Adrenal gland (tissue), 12 donors: Measurements from ENCODE around the gene SYNGR1. TPM values are rescaled to one million over a fixed set of nuclear protein-coding genes. Genes with fewer than 3 reads are reported as not detected.
"Not testable (repeated sequence)": the region's sequence is repeated elsewhere in the genome, so short reads cannot be mapped to it uniquely, and the experiment has no call there.

ENCODE experiments used
- DNase-seq, 7 donors: peaks; one replicate each; pipeline ENCODE4 v3.0.0-alpha.2; 2019 to 2020
- H3K27ac ChIP-seq, 5 donors: fragments of 200-600 bp; sonication (generic) in 4 of 5; 1 replicate in 3 of 5; 2 replicates in 2 of 5; pipeline versions ENCODE4 v1.5.1 to v1.8.0; 2016 to 2020; ENCODE audit warnings: mild to moderate bottlenecking in 1 of 5
- H3K27me3 ChIP-seq: fragments of 200-600 bp; 2 replicates; pipeline ENCODE4 v1.8.0; 2021
- H3K36me3 ChIP-seq, 2 donors: fragments of 200-600 bp; replicated peaks in 1 of 2; 1 replicate in 1 of 2; 2 replicates in 1 of 2; pipeline versions ENCODE4 v1.5.1 to v1.8.0; 2018 to 2022
- H3K4me1 ChIP-seq, 2 donors: fragments of 200-600 bp; replicated peaks in 1 of 2; 1 replicate in 1 of 2; 2 replicates in 1 of 2; pipeline versions ENCODE4 v1.5.1 to v1.8.0; 2018 to 2021
- H3K4me3 ChIP-seq, 4 donors: fragments of 200-600 bp; sonication (generic) in 3 of 4; one replicate each; pipeline ENCODE4 v1.5.1; 2016 to 2018
- H3K9me3 ChIP-seq, 3 donors: fragments of 200-600 bp; sonication (generic) in 1 of 3; replicated peaks in 1 of 3; 1 replicate in 2 of 3; 2 replicates in 1 of 3; pipeline versions ENCODE4 v1.5.1 to v1.8.0; 2016 to 2021
- CTCF ChIP-seq, 6 experiments: fragments of 450-650 bp in 4 of 6; fragments of 200-600 bp in 2 of 6; sonication (generic) in 1 of 6; IDR thresholded peaks; 1 replicate in 5 of 6; 2 replicates in 1 of 6; pipeline versions ENCODE4 v1.5.1 to v1.8.0; 2016 to 2021; ENCODE audit warnings: antibody characterized with exemption in 6 of 6, mild to moderate bottlenecking in 2 of 6, moderate library complexity in 1 of 6
- POLR2A ChIP-seq, 2 donors: fragments of 450-650 bp; IDR thresholded peaks; one replicate each; pipeline ENCODE4 v1.6.1; 2017; ENCODE audit warnings: antibody characterized with exemption in 2 of 2, mild to moderate bottlenecking in 2 of 2, moderate library complexity in 1 of 2
- WGBS, 4 donors: extraction: QIAGEN DNeasy Blood & Tissue Kit in 2 of 4; methylation state at CpG; one replicate each; pipeline versions ENCODE4 v1.1.5 to v1.1.7; 2013 to 2017; 5-methylcytosine and 5-hydroxymethylcytosine counted together
- intact Hi-C, 2 donors: fragments of 100-400 bp; cut with DNase I; formaldehyde crosslinking; loops; one replicate each; pipeline versions ENCODE4 v1.14.1 to v1.15.0; 2022 to 2023
- polyA plus RNA-seq, 3 donors: library from polyadenylated mRNA; stranded (reverse); fragments of 200-250 nt in 2 of 3; fragments of 350-450 nt in 1 of 3; fragmentation: Illumina TruSeq in 1 of 3; extraction: RNeasy Lipid Tissue Mini Kit (QIAGEN cat#74804) in 1 of 3; gene quantifications; one replicate each; pipeline ENCODE4 v1.2.3, GENCODE V29; 2013 to 2014
- total RNA-seq, 9 donors: library from RNA; depleted of rRNA in 4 of 9; stranded (reverse); fragments of >200 nt in 4 of 9; fragments of 120-200 nt in 1 of 9; fragmentation: NEBNext Ultra II Directional in 1 of 9; extraction: Animal tissue kit (Norgen Biotek cat#: 25700) in 1 of 9; gene quantifications; one replicate each; pipeline versions ENCODE4 v1.1.0 to v1.2.4, GENCODE V29; 2013 to 2023
- donor health status: healthy with polysubstance abuse.
- donor health status: Bipolar disorder and iron deficiency.
- donor health status: DM: yes; HTN: yes; CAD: no.
- donor health status: DM: no; HTN: no; CAD: no.
- donor health status: DM: no; HTN: no; CAD: no.
- donor health status: DM: yes; HTN: yes; CAD: no.

SYNGR1 gene
- total and polyA plus RNA-seq, 12 donors = 8.5 to 80.0 (median 28.2) TPM

DNA sequence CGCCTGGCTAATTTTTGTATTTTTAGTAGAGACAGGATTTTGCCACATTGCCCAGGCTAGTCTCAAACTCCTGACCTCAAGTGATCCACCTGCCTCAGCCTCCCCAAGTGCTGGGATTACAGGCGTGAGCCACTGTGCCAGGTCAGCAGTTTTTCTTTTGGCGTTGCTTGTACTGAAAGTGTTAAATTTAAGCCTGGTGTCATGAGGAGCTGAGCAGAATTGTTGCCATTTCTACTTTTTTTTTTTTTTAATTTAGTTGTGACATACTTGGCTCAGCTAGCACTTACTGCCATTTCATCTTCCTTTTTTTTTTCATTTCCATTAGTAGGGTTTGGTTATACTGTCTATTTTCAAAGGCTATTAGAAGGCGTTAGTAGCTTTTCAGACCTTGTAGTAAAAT, 60.5 kb downstream of the SYNGR1 start:
- intact Hi-C loops = no loop called here
- peaks cover 0 to 20% of the 10 kb centered on the region in 2 donors for H3K4me1 ChIP-seq
- DNase-seq = no peak
- no peak overlapping the region for H3K4me3 ChIP-seq
- no peaks in the 10 kb centered on the region for H3K27me3 ChIP-seq
- WGBS, 4 donors = 82 to 90% (median 84%) methylated on average over 4 of the region's 4 CpGs
- no peak overlapping the region for H3K27ac ChIP-seq
- TF ChIP-seq CTCF (IDR thresholded peaks at IDR 0.05) = no peak
- no peak for TF ChIP-seq POLR2A (IDR thresholded peaks at IDR 0.05)
- peaks cover 0 to 1% of the 10 kb centered on the region in 2 donors for H3K36me3 ChIP-seq
- no peaks in the 10 kb centered on the region for H3K9me3 ChIP-seq

GRCh38 chr22:39411828-39412365, 62.1 kb downstream of the SYNGR1 start:
- intact Hi-C loops, DNase-seq, H3K27me3 ChIP-seq: not testable (repeated sequence)

GRCh38 chr22:39413204-39413603, 63.4 kb downstream of the SYNGR1 start:
- H3K27me3 ChIP-seq, H3K4me3 ChIP-seq, H3K27ac ChIP-seq, intact Hi-C loops, DNase-seq, H3K9me3 ChIP-seq: not testable (repeated sequence)
- 91 to 94% (median 92%) methylated on average over 7 of the region's 7 CpGs for WGBS, 4 donors
- H3K36me3 ChIP-seq = peaks cover 0 to 31% of the 10 kb centered on the region in 2 donors
- peaks cover 0 to 21% of the 10 kb centered on the region in 2 donors for H3K4me1 ChIP-seq

More at GRCh38 chr22:39411828-39412365, 62.1 kb downstream of the SYNGR1 start:
- not testable (repeated sequence) for H3K9me3 ChIP-seq, H3K4me3 ChIP-seq, H3K27ac ChIP-seq
- peaks cover 0 to 21% of the 10 kb centered on the region in 2 donors for H3K4me1 ChIP-seq
- WGBS, 4 donors = 81 to 90% (median 86%) methylated on average over 11 of the region's 11 CpGs
- peaks cover 0 to 18% of the 10 kb centered on the region in 2 donors for H3K36me3 ChIP-seq

- H3K36me3 ChIP-seq = peaks cover 0 to 42% of the 10 kb centered on the region in 2 donors
- no peaks in the 10 kb centered on the region for H3K9me3 ChIP-seq
- TF ChIP-seq POLR2A (IDR thresholded peaks at IDR 0.05) (no peak), CTCF (IDR thresholded peaks at IDR 0.05) (no peak)
- H3K4me3 ChIP-seq = no peak overlapping the region
- H3K4me1 ChIP-seq = peaks cover 0 to 18% of the 10 kb centered on the region in 2 donors
- no peak overlapping the region for H3K27ac ChIP-seq
- intact Hi-C loops = no loop called here
- WGBS, 4 donors = 75 to 83% (median 79%) methylated on average over 5 to 7 of the region's 7 CpGs
- no peaks in the 10 kb centered on the region for H3K27me3 ChIP-seq
- DNase-seq = no peak
Measured at GRCh38 chr22:39414377-39414776, 64.6 kb downstream of the SYNGR1 start.

DNA sequence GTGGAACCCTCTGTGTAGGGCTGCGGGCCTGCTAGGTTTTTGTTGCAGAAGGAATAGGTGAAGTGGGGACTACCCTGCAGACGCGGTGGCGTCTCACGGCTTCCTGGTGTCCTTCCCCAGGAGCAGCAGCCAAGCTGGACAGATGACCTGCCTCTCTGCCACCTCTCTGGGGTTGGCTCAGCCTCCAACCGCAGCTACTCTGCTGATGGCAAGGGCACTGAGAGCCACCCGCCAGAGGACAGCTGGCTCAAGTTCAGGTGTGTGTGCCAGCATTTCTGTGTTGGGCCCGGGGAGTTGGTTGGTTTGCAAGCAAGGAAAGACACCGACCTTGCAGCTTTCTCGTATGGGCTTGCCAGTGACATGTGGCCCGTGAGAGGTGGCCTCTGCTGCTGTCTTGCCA, 65.1 kb downstream of the SYNGR1 start:
- 40 to 59% (median 43%) methylated on average over 5 to 11 of the region's 11 CpGs for WGBS, 4 donors
- peaks cover 0 to 47% of the 10 kb centered on the region in 2 donors for H3K36me3 ChIP-seq
- intact Hi-C loops = no loop called here

More for the DNA sequence above, 65.1 kb downstream of the SYNGR1 start:
- H3K4me3 ChIP-seq = no peak overlapping the region
- no peak overlapping the region for H3K27ac ChIP-seq
- DNase-seq = peak; percentile 61 to 88 (median 86)
- H3K4me1 ChIP-seq = peaks cover 0 to 18% of the 10 kb centered on the region in 2 donors
- H3K9me3 ChIP-seq = no peaks in the 10 kb centered on the region
- TF ChIP-seq CTCF (IDR thresholded peaks at IDR 0.05) (no peak), POLR2A (IDR thresholded peaks at IDR 0.05) (no peak)
- H3K27me3 ChIP-seq = no peaks in the 10 kb centered on the region
